Skeletal muscle cell (primary cell): ENCODE measurements around the gene CTCFL.

Experiments used
- DNase-seq: peaks from one replicate; pipeline ENCODE4 v3.0.0-alpha.2; 2010; ENCODE audit warnings: low read depth
- H3K4me3 ChIP-seq: 2 replicates; pipeline ENCODE4 v1.5.1; 2011; ENCODE audit warnings: low read depth, mild to moderate bottlenecking, control low read depth, low read length, moderate library complexity

CTCFL gene

DNA sequence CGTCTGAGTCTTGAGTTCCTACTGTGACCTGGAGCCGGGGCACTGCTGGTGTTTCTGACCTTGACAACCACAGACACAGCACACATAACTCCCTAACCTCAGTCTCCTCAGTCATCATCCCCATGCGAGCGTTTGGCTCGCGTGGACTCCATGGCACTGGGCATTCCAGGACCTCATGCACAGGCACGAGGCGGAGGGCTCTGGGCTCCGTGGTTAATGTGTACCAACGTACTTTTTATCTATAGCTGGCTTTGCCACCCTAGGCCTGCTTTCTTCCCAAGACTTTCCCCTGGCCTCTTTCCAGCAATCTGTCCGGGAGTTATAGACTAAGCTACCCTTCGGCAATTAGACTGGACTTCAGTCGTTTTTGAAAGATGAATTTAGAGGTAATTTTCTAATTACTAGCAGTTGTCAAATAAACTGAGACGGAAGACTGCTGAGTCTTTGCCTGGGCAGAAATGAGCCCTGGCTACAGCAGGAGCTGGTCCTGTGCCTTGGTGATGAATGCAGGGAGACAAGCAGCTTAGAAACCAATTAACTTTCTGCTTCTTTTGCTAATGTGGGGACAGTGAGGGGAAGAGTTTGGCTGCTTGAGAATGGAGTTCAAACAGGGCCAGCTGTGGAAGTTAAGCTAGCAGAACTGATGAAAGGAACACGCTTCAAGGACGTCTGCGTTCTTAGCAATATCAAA, 16.1 kb upstream of the CTCFL start:
- no peak overlapping the region for H3K4me3 ChIP-seq
- DNase-seq: no peak

DNA sequence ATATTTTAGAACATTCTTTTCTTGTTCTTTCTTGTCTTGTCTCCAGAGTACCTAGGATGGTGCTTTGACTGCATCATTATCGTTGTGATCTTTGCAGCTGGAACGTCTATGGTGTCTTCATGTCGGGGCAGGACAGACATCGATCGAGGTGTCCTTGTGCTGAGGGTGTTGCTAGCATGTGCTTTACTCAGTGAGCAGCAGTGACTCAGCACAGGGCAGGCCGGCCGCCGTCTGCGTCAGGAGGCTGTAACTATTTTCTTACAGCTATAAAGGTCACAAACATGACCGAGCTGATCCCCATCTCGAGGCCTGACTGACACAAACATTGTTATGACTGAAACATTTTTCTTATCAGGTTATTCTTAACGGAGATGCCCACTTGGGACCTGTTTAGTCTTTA, 14.9 kb upstream of the CTCFL start:
- DNase-seq: no peak
- no peak overlapping the region for H3K4me3 ChIP-seq

- no peak for DNase-seq
- no peak overlapping the region for H3K4me3 ChIP-seq
These were observed 12.9 kb upstream of the CTCFL start for GRCh38 chr20:57537822-57538221.

DNA sequence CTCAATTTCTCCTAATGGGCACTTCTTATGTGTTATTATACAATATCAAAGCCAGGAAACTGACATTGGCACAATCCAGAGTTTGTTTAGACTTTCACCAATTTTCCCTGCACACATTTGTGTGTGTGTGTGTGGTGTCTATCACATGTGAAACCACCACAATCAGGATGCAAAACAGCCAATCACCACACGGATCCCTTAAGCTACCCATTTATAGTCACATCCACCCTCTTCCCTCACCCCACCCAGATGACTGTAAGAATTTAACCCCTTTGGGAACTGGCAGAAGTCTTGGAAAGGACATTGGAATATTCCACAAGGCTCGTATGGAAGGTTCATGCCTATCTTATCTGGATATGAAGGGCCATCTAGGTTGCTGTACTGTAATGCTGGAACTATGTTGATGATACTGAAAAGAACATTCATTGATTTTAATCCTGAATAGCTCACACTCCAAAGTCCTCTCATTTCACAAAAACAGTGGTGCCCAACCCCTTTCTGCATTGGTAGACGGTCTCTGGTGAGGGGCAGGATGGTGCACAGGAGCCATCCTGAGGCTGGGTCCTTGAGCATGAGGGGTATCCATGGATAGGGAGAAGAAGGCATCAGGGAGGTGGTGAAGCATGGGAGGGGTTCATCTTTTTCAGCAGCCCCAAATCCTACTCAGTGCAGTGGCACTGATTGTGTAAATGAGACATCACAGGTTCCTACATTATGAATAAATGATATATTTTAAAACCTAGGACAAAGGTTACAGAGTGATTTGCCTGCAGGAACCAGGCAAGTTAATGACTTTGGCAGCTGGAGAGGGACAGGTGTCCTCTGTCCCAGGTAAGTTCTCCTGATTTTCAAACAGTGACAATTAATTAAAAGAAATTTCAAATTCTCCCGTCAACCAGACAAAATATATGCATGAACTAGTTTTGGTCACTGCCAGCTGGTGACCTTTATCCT, 12.1 kb upstream of the CTCFL start:
- DNase-seq: no peak
- H3K4me3 ChIP-seq: no peak overlapping the region

- H3K4me3 ChIP-seq: no peak overlapping the region
- no peak for DNase-seq
These were observed 11.3 kb upstream of the CTCFL start for GRCh38 chr20:57536120-57536708.

DNA sequence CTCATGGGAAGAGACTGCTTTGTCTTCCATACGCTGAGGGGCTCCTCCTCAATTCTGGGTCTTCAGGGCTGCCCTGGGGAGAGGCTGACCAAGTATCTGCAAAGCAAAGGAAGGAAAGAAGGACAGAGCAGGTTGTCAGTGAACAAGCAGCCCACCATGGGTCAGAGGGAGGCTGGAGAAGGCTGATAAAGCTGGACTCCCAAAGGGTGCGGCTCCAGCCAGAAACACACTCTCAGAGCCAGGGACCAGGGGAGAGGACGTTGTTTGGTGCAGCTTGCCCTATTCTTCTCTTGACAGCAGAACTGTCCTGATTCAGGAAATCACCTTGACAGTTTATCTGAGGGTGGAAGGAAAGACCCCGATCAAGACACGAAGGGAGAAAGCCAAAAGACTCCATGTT, 10.4 kb upstream of the CTCFL start:
- no peak overlapping the region for H3K4me3 ChIP-seq
- no peak for DNase-seq

GRCh38 chr20:57532104-57532503, 7.2 kb upstream of the CTCFL start:
- DNase-seq: no peak
- H3K4me3 ChIP-seq: no peak overlapping the region

DNA sequence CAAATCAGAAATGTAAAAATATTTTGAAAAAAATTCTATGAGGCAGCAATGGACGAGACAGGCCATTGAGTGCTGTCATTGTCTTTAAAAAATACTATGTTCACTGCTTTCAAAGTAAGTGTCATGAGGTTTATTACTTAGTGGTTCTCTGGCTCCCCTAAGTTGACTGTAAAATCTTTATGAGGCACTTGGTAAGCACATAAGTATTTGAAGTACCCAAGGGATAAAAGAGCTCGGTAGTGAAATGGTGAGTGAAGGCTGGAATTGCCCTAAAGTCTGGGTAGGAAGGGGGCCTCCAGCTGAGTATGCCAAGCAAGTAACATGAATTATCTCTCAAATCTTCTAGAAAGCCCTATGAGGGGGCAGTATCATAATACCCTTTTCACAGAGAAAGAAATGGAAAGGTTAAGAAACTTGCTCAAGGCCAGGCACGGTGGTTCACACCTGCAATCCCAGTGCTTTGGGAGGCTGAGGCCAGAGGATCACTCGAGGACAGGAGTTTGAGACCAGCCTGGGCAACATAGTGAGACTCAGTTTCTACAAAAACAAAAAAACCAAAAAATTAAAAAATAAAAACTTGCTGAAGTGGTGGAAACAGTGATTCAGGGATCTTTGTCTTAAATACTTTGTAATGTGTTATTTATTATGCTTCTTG, 5.5 kb upstream of the CTCFL start:
- no peak for DNase-seq
- H3K4me3 ChIP-seq: no peak overlapping the region

- no peak for DNase-seq
- H3K4me3 ChIP-seq: no peak overlapping the region
These were observed 4.9 kb upstream of the CTCFL start for GRCh38 chr20:57529810-57530209.

DNA sequence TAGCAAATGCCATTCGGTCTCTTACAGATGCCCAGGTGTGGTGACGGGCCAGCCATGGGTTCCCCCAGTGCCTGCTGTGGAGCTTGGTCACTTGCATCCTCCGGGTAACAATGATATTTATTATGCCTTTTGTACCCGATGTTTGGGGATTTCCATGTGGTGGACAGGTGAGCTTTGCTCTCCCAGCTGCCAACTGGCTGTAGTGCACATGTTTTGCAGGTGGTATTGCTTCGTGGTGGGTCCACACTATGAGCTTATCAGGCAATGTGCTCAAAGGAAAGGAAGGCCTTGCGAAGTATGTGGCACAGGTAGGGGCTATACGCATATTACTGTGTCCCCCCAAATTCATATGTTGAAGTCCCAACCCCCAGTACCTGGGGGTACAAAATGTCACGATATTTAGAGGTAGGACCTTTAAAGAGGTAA, 4.2 kb upstream of the CTCFL start:
- H3K4me3 ChIP-seq: no peak overlapping the region
- DNase-seq: no peak

DNA sequence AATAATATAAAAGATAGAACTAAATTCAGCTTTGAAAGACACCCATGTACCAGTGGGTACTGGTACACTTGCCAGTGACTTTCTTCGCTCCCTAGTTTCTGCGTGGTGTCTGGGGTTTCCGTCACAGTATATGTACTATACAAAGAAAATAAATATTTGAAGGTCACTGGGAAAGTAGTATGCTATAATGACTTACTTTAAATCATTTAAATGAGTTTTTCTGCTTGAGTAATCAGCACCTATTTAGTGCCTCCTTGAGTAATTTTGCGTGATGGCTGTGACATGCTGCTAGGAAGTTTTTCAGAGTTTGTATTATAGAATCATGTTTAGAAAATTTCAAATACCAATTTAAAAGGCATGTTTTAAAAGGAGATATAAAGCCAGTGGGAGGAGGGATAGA, 3.2 kb upstream of the CTCFL start:
- H3K4me3 ChIP-seq: no peak overlapping the region

DNA sequence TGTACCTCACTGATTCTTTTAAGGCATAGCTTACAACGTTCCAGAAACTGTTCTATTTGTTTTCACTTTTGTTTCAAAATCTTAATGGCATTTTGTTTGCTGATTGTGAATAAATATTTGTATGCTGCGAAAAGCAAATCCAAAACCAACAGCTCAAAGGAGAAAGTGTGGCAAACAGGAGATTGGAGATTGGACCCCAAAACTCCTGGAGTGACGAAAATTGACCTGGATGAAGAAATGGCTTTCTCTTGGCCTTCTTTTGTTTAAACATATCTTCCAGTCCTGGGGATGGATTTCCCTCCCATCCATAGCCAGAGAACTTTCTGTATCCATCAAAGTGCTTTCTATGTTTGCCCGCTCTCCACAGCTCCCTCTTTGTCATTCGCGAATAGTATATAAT, 2.8 kb upstream of the CTCFL start:
- DNase-seq: no peak
- H3K4me3 ChIP-seq: no peak overlapping the region

More for the DNA sequence above, 3.2 kb upstream of the CTCFL start:
- DNase-seq: no peak

DNA sequence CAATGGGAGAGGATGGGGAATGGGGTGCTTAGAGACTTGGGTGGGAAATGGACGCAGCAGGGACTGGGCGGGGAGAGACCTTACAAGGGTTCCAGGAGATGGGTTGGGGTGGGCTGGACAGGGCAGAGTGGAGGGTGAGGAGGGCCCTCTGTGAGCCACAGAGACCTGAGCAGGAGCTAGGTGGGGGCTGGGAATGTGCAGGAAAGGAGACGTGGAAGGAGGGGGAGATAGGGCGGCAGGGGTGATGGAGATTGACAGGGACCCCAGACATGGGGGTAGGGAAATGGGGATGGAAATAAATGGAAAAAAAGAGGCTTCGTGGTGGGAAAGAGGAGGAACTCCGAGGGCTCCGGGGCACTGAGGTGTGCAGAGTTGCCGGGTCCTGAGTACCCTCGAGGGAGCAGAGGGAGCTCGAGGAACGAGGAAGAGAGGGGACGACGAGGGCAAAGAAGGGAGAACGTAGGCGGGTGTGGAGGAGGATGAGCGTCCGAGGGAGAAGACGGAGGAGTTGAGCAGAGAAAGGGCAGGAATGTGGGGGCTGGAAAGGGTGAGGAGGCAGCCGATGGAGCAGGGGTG, 2.0 kb upstream of the CTCFL start:
- H3K4me3 ChIP-seq: no peak overlapping the region
- no peak for DNase-seq

DNA sequence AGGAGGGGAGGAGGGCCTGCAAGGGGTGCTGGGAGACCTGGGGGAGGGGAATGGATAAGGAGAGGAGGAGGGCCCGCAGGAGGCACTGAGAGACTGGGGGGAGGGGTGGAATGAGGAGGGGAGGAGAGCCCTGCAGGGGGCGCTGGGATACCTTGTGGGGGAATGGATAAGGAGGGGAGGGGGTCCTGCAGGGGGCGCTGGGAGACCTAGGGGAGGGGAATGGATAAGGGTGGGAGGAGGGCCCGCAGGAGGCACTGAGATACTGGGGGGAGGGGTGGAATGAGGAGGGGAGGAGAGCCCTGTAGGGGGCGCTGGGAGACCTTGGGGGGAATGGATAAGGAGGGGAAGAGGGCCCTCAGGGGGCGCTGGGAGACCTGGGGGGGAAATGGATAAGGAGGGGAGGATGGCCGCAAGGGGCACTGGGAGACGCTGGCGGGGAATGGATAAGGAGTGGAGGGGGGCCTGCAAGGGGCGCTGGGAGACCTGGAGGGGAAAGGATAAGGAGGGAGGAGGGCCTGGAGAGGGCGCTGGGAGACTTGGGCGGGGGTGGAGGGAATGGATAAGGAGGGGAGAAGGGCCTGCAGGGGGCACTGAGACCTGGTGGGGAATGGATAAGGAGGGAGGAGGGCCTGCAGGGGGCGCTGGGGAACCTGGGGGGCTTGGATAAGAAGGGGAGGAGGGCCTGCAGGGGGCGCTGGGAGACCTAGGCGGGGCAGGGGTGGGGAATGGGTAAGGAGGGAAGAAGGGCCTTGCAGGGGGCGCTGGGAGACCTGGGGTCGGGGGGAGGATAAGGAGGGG, 1.3 kb upstream of the CTCFL start:
- no peak for DNase-seq
- H3K4me3 ChIP-seq: no peak overlapping the region

DNA sequence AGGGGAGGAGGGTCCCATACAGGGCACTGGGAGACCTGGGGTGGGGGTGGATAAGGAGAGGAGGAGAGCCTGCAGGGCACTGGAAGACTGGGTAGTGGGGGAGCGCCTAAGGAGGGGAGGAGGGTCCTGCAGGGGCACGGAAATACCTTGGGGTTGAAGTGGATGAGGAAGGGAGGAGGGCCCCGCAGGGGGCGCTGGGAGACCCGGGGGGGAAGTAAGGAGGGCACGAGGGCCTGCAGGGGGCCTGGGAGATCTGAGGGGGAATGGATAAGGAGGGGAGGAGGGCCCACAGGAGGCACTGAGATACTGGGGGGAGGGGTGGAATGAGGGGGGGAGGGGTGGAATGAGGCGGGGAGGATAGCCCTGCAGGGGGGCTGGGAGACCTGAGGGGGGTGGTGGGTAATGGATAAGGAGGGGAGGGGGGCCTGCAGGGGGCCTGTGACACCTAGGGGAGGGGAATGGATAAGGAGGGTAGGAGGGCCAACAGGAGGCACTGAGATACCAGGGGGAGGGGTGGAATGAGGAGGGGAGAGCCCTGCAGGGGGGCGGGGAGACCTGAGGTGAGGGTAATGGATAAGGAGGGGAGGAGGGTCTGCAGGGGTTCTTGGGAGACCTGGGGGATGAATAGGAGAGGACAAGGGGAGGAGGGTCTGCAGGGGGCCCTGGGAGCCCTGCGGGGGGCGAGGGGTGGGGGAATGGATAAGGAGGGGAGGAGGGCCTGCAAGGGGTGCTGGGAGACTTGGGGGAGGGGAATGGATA, 567 bp upstream of the CTCFL start:
- DNase-seq: no peak
- H3K4me3 ChIP-seq: no peak overlapping the region

DNA sequence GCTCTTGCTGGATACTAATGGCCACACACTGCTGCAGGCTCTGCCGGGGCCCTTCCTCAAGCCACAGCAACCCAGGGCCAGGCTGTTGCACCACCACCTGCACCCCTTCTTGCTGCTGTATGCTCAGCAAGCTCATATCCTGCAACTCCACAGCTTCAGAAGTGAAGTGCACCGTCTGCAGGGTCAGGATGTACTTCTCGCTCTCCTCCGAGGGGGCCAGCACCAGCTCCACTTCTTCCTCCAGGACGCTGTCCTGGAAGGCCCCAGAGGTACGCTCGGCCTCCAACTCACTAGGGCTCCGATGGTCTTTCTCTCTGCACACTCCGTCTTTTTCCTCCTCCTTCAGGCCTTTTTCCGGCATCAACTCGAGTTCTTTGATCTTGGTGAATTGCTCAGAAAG, 1.2 kb downstream of the CTCFL start:
- no peak for DNase-seq
- H3K4me3 ChIP-seq: no peak overlapping the region

GRCh38 chr20:57522380-57523140, 2.4 kb downstream of the CTCFL start:
- DNase-seq: no peak
- H3K4me3 ChIP-seq: no peak overlapping the region

DNA sequence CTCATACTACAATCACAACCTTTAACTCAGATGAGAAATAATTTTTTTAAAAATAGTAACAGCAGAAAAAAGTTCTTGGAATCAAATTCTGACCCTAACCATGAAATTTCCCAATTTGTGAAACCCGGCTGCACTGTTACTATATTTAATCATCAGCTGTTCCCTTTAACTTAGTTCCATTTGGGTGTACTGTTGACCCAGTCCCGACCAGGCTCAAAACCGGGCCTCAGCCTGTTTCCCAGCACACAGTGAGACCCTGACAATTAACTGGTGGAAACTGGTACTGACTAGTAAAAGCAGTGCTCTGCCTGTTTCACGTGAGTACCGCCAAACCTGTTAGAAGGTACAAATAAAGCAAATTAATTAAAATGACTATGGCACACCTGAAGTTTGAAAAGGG, 7.0 kb downstream of the CTCFL start:
- no peak overlapping the region for H3K4me3 ChIP-seq
- no peak for DNase-seq
